Mucosa of gallbladder (tissue), 1 donor: ENCODE data around the gene SPTSSB. TPM values are rescaled to one million over a fixed set of nuclear protein-coding genes. Genes with fewer than 3 reads are reported as not detected.

Source experiments
- DNase-seq: peaks from one replicate; pipeline ENCODE4 v3.0.0-alpha.2; 2020; ENCODE audit warnings: low spot score
- total RNA-seq: library from RNA; stranded (reverse); gene quantifications from one replicate; pipeline ENCODE4 v1.2.1, GENCODE V29; 2021
- donor health status: DM: no; HTN: no; CAD: no.

Gene SPTSSB, protein sequence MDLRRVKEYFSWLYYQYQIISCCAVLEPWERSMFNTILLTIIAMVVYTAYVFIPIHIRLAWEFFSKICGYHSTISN
- 9.2 TPM for total RNA-seq

DNA sequence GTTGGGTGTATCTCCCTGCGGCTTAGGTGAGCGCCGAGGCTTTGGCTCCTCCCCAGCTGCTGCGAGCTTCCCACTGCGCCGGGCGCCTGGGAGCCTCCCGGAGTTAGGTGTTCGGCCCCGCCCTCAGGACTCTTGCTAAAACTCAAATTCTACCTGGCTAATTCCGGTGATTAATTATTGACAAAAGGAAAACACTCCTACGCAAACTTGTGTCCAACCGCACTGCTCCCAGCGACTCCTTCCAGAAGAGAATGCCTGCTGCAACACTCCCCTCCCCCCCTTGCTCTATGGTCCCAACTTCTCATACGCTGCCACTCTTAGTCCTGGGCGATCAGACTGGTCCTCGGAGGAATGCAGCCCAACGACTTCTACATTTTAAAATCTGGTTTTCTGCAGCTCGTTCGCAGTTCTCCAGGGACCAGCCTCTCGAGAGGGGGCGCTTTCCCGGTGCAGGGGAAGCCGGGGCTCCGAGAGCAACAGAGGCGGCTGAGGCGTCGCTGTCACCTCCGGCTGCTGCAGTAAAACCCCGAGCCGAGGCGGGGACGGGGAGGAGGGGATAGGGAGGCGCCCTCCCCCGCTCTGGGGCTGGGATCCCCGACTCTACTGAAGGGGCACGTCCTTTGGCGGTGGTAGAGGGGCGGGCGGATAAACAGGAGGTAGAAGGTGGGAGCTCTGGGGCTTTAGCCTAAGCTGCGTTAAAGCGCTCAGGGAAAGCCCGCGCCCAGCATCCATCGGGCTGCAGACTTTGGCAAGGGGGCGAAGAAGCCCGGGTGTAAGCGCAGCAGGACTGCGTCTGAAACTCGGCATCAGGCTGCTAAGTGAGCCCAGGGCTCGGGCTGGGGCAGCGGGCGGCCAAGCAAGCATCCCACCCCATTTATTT lies at the start of gene SPTSSB:
SPTSSB (minus strand) TSS at position 77 of the 880 bp plus-strand sequence. CDS start 25,194 bp downstream, outside the sequence.
- peak; percentile 80 for DNase-seq

DNA sequence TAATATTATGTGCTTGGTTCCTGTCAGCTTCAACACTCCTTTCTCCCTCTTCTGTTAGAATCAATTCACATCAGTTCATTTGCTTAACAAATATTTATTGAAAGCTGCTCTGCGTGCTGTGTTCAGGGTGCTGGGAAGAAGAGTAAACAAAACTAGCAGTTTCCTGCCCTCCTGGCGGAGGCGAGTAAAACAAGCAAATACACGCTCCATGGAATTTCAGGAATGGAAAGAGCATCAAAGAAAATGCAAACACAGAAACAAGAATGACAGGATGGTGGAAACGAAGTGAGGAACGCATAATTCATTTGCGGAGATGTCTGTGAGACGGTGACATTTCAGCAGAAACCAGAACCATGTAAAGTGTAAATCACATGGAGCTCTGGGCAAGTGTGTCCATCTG lies 49.4 kb upstream of the SPTSSB start:
- DNase-seq, result no peak

DNA sequence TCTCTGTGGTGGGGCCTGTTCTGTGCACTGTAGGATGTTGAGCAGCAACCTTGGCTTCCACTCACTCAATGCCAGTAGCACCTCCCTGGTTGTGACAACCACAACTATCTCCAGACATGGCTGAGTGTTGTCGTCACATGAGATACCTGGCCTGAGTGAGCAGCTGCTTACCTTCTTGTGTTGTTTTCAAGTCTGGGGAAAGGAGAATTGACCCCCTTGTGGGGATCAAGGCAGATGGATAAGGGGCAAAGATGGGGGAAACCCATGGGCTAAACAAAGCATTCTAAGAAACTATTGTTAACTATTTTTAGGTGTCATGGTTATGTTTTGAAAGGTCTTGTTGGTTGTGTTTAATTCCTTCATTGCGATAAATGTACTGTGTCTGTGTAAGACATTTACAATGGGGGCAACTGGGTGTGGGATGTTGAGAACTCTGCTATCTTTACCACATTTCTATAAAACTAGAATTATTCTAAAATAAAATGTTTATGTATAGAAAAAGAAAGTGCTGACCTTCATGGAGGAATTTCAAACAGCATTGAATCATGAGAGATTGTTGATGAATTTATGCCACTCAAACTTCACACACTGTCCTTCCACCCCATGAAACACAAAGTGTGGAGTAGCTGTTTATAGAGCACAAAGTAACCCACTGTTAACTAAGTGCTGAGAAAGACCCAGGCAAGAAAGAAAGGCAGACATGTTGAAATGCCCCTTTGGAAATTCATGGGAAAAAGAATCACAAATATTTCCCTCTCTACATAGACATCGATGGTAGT lies 48.4 kb upstream of the SPTSSB start:
- DNase-seq, result no peak

DNA sequence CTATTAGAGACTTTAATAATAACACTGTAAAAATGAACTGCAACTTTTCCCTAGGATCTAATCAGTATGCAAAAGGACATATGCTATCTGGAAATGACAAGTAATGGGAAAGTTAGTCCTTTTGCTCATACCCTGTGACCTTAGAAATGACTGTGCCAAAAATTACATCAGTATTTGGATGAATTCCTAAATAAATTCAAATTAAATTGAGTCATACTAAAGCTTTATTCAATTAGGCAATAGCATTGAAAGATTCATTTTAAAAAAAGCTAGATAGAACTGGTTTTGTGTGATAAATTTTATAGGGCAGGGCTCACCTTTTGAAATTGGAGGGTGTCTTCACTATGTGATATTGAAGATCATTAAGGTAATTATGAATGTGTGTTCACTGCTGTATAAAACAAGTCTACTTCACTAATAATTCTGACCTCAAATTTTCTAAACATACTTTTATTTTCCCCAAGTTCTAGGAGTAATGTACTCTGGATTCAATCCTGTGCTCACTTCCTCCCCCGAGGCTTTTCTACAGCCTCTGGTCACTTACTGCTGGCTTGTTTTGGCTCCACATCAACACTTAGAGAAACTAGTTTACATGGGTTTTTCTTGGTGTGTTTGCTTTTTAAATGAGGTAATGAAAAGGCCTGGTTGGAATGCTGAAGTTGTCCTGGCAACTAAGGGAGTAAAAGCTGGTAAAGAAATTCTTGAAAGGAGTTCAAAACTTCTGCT lies 44.4 kb upstream of the SPTSSB start:
- no peak for DNase-seq

DNA sequence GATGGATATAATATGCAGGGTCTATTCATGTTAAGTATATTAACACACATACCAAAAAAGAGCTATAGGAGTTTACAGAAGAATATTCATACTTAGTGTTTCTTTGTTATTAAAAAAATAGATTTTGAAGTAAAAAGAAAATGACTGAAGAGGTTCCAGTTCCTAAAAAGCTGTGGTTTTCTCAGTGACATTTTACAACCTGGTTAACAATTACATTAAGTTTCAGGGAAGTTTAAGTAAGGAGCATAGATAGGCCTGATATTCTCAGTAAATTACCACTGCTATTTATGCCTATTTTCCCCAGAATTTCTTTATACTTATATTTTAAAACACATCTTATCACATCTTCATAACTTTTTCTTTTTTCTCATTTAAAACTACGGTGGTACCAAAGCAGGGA lies 43.6 kb upstream of the SPTSSB start:
- DNase-seq, result no peak

DNA sequence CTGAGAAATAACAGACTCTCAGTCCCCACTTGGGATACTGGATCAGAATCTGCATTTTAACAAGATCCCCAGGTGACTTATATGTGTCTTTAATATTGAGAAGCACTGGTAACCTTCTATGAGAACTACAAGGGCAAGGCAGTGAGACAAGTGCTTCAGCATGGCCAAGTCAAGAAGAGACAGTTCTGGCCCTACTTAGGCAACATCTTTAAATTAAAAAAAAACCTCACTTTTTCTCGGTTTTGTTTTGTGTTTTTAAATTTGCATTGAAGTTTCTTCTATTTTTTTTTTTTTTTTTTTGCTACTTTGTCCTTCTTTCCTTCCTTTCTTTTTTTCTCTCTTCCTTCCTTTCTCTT lies 42.5 kb upstream of the SPTSSB start:
- DNase-seq, result no peak

DNA sequence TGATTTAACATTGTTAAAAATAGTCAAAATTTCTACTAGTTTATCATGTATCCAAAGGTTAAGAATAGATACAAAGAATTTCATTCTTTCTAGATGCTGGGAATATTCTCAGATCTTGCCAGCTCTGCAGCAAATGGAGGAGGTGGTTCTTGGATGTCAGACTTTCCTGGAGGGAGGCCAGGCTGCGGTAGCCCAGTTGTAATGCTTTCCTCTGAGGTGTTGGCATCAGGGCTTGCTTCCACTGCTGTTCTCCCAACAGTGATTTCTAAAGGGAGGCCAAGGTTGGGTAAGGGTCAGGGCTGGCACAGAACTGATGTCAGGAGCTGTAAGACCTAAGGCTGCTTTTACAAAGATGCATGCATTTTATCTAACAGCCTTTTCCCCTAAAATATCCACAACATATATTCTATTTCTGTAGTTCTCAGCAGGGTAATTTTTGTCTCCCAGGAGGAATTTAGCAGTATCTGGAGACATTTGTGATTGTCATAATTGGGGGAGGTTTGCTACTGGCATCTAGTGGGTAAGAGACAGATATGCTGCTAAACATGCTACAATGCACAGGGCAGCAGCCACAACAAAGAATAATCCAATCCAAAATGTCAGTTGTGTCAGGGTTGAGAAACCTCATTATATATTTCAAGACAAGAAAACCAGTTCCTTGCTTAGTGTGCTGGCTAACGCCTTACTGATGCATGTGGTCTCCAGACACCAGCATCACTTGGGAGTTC lies 42.0 kb upstream of the SPTSSB start:
- DNase-seq, result peak; percentile 39

DNA sequence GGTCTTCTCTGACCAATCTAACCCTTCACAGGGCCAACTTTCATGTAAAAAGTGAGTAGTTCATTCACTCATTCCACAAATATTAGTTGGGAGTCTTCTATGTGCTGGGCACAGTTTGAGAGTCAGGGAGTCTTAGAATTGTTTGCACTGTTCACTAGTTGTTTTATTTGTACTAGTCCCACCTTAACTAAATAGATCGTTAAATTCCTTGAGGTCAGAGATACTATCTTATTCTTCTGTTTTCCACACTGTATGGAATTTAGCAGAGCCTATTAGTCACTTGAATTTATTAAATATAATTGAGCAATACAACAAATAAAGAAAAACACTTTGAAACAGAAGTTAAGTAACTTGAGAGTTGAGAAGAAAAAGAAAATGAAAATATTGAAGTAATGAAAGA lies 40.8 kb upstream of the SPTSSB start:
- no peak for DNase-seq

DNA sequence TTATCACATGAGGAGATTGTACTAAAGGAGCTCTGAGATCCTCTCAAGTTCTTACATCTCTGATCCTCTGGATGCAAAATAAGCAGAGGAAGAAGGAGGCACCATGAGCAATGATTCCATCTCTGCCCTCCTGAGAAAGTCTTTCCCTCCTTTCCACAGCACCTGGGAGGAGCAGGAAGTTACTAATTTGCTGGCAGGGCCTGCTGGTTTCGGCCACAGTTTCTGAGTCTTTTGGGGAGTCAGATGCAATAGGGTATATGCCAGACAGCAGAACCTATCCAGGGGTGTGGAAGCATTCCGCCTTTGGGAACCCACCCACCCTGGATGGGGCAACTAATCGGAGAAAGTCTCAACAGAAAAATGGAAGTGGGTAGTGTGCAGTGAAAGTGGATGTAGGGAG lies 38.5 kb upstream of the SPTSSB start:
- DNase-seq, result no peak

DNA sequence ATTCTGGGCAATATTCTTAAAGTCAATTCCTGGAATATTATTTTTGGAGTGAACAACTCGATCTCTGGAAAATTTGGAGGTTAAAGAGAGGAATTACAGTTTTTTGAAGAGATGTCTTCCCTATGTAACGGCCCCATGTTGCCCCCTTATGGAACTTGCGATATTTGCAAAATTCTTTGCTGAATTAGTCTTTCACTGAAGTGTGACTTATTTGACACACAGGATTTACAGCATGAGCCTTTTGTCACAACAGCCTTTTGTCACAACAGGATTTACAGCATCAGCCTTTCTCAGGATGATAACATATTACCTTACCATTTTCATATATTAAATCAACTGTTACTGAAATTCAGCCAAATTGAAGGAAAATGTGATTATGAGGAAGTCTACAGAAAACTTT lies 37.8 kb upstream of the SPTSSB start:
- DNase-seq, result peak; percentile 32

DNA sequence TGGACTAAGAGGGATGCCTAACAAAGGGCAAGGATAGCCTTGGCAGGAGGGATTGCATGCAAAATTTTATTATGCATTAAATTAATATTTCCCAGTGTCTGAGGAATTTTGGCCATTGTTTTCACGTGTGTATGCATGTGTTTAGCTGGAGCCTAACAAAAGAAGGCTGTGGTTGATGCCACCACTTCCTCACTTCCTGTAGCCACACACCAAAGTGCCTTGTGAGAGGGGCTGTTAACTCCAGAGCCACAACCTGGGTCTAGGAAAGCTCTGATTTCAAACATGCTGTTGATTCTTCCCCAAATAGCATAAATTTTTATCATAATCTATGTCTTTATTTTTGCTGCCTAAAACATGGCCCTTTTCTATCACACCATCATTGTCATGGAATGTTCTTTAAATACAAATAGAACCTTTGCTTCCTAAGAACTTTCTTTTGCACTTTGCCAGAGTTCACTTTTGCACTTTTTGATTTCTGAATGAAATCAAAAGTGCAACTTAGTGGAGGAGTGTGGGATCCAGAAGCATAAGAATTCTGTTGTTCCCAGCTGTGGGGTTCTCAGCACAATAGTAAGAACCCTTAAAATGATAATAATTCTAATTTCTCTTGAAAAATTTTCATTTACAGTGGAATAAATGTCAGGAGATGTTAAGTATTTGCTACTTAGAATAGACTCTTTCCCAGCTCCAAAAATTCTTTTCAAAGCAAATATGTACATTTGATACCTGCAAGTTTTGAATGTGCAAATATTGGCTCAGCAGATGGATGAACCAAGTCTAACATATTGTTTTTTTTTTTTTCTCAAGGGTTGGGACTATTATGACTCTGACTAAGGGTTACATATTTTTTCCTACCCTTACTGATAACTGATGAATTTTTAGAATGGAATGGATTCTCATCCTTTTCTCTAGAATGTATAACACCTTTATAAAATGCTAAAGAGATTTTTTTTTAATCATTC lies 35.6 kb upstream of the SPTSSB start:
- DNase-seq, result no peak

DNA sequence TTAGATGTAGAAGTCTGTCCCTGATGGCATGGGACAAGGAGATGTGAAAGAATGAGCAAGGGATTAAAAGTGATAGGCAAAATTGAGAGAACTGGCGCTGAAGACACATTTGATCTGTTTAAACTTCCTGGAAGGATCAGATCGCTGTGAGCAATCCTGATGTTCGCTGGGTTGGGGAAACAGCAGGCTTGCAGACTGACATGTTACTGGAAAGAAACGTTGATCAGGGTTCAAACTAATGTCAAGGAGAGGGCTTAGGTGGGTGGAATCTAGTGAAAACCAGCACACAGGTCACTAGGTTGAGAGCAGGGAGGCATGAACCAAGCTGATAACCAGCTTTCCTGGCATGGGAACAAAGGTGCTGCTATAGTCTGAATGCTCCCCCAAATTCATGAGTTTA lies 34.5 kb upstream of the SPTSSB start:
- DNase-seq, result no peak

DNA sequence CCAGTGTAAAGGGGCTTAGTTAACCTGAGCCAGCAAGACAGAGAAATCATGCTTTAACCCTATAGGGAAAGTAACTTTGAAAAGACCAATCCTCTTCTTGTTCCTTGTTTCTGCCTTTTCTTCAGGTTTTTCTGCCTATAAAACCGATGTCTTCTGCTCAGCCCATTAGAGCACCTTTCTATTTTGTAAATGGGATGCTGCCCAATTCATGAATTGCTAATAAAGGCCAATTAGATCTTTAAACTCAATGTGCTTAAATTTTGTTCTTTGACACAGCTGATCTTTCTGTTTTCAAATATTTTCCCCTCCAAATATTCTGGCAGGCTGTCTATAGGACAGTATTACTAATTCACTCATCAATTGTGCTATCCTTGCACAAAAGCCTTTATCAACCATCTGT lies 33.8 kb upstream of the SPTSSB start:
- DNase-seq, result no peak

DNA sequence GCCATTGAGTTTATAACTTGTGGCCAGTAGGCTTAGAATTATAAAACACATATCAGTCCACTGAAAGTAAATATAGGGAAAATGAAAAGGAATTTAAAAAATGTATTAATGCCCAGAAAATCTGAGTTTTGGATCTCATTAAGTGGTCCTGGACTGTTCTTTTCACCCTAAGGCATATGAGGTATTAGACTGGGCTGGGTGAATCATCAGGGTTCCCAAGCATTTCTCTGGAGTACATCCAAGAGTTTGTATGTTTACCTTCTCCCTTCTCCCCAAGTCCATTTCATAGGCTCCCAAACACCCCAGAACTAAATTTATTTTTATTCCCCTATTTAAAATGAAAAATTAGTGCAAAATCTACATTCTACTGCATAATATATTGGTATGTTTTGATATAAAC lies 31.9 kb upstream of the SPTSSB start:
- DNase-seq, result no peak

DNA sequence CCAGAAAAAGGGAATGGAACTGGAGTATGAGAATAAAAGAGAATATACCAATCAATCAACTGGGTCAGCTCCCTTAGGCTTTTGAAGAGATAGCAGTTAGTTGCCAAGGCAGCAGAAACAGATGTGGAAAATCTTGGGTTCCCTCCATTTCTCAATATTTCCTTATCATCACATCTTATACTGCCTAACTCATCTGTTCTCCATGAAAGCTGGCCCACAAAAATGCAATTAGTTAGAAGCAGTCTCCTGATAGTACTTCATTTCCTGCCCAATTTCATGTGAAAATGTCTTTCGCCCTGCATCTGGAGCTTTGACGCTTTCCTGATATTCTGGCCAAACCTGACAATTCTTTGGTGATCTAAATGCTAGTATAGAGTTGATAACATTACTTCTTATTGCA lies 30.1 kb upstream of the SPTSSB start:
- no peak for DNase-seq

DNA sequence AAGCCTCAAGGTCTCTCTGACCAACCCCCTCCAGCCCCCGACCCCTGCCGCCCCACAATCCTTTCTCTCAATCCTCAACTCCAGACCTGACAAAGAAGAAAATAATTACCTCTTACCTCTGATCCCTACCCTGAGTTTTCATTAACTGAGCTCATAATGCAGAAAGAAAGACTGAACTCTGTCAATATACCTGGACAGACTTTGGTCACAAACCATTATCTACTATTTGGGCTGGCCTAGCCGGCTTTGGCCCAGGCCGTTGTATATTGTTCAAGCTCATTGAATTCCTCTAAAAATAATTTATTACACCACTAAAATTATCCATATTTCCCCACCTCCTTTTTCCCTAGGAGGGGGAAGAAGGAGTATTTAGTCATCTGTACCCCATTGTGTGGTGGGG lies 29.3 kb upstream of the SPTSSB start:
- no peak for DNase-seq

DNA sequence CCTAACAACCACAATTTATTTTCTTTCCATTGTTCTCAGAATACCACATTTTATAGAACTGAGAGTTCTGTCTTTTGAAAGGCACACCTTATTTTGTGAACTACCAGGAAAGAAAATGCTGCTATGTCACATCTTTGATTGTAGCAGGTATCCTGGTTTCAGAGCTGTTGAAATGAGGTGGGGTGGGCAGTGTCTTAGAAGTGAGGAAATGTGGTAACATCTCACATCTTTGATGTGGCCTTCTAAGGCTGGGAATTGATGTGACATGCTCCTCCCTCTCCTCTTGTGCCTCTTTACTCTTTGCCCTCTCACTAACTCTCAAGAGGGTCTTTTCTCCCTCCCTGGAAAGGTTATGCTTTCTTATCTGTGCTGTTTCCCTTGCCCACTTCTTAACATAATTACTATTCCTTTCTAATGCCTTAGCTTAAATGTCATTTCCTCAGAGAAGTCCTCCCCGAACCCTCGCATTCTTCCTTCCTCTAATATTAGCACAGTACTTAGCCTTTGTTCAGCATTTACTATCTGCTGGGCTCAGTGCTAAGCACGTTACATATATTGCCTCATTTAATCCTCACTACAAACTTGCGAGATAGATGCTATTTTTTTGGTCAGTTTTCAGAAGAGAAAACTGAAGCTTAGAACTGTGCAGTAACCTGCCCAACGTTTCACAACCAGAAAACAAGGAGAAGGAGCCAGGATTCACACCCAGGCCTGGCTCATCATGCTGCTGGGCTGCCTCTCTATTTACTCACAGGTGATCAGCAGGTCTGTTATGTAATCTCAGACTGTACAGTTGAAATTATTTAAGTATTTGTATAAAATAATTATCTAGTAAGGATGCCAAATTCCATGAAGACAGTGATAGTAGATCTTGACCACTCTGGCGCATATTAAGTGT lies 24.0 kb upstream of the SPTSSB start:
- no peak for DNase-seq

DNA sequence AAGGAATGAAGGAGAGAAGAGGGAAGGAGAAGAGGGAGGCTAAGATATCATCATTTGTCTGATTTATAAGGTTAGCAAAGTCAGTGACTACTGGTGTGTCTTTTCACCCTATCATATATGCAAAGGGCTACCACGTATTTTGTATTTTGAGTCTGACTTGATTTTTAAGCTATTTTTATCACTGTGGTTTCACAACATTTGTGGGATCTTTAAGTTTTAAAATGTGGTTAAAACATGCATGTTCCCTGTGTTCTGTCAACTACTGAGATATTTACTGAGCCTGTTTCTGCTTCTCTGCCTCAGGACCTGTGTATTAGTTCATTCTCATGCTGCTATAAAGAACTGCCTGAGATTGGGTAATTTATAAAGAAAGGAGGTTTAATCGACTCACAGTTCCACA lies 22.5 kb upstream of the SPTSSB start:
- DNase-seq, result no peak

DNA sequence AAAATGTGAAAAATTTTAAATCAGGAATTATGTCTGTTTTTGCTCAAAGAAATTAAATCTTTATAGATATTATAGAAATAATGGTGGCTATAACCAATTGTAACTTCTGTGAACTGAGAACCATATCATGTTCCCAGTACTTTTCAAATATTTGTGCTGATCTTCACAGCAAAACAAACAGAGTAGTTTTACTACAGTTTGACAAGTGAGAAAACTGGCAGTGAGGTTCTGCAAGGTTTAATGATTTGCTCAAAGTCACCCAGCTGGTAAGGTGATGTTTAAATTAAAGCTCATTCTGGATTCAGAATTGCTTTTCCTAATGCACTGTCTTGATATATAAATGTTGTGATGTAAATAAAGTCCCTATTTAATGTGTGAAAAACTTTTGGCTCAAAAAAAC lies 22.0 kb upstream of the SPTSSB start:
- DNase-seq, result no peak
